Inferior parietal cortex (tissue), 1 donor: ENCODE data around the gene CLPX.
"Not testable (repeated sequence)": the region's sequence is repeated elsewhere in the genome, so short reads cannot be mapped to it uniquely, and the experiment has no call there.

ENCODE experiments used
- DNase-seq: peaks from one replicate; pipeline ENCODE4 v3.0.0-alpha.2; 2016; ENCODE audit errors: extremely low spot score

CLPX gene

GRCh38 chr15:65172531-65172930 lies 12.6 kb downstream of the CLPX start:
- DNase-seq = no peak

GRCh38 chr15:65171428-65171827 lies 13.7 kb downstream of the CLPX start:
- DNase-seq = no peak

- DNase-seq = no peak
These were observed 19.3 kb downstream of the CLPX start for GRCh38 chr15:65165875-65166274.

GRCh38 chr15:65164139-65164538 lies 21.0 kb downstream of the CLPX start:
- no peak for DNase-seq

GRCh38 chr15:65163041-65163440 lies 22.1 kb downstream of the CLPX start:
- no peak for DNase-seq

GRCh38 chr15:65156692-65157091 lies 28.4 kb downstream of the CLPX start:
- DNase-seq = no peak

- DNase-seq = no peak
These were observed 30.4 kb downstream of the CLPX start for GRCh38 chr15:65154720-65155119.

GRCh38 chr15:65147902-65148301 lies 37.2 kb downstream of the CLPX start:
- DNase-seq = no peak

- no peak for DNase-seq
These were observed 38.7 kb downstream of the CLPX start for GRCh38 chr15:65146438-65146837.

GRCh38 chr15:65138631-65139030 lies 46.5 kb downstream of the CLPX start:
- DNase-seq = not testable (repeated sequence)

GRCh38 chr15:65137893-65138292 lies 47.2 kb downstream of the CLPX start:
- DNase-seq = not testable (repeated sequence)

GRCh38 chr15:65137089-65137488 lies 48.1 kb downstream of the CLPX start:
- DNase-seq = not testable (repeated sequence)

- DNase-seq = no peak
These were observed 50.6 kb downstream of the CLPX start for GRCh38 chr15:65134538-65134937.

- DNase-seq = peak; percentile 97
These were observed 51.5 kb downstream of the CLPX start, which contains the start of gene PDCD7 for GRCh38 chr15:65133548-65134200. PDCD7 (minus strand) TSS chr15:65133808; CDS start chr15:65133781, 27 bp downstream.

GRCh38 chr15:65132878-65133547 lies 52.1 kb downstream of the CLPX start:
- DNase-seq = no peak

GRCh38 chr15:65130941-65131340 lies 54.2 kb downstream of the CLPX start:
- DNase-seq = no peak

GRCh38 chr15:65115542-65115941 lies 69.6 kb downstream of the CLPX start:
- DNase-seq = no peak

- no peak for DNase-seq
These were observed 70.1 kb downstream of the CLPX start, which contains the start of gene UBAP1L for GRCh38 chr15:65115086-65115485. UBAP1L (minus strand) TSS chr15:65115200; CDS start chr15:65106215, 8,985 bp downstream.

GRCh38 chr15:65110676-65111292 lies 74.4 kb downstream of the CLPX start:
- no peak for DNase-seq

GRCh38 chr15:65106011-65106590 lies 79.0 kb downstream of the CLPX start:
- DNase-seq = no peak

GRCh38 chr15:65105038-65105437 lies 80.1 kb downstream of the CLPX start:
- no peak for DNase-seq

- no peak for DNase-seq
These were observed 82.2 kb downstream of the CLPX start for GRCh38 chr15:65102912-65103311.
